Peyer's patch (tissue), 4 donors: Measurements from ENCODE around the gene DIS3L2. TPM values are rescaled to one million over a fixed set of nuclear protein-coding genes. Genes with fewer than 3 reads are reported as not detected.
A peak's percentile ranks its signal among the peaks of the same experiment; 100 is the strongest.

ENCODE experiments used
- DNase-seq, 3 donors: peaks; one replicate each; pipeline ENCODE4 v3.0.0-alpha.2; 2017 to 2019
- H3K27ac ChIP-seq, 4 donors: fragments of 200-600 bp; sonication (generic); one replicate each; pipeline ENCODE4 v1.5.1; 2016 to 2019
- H3K27me3 ChIP-seq, 2 donors: fragments of 200-600 bp; sonication (generic); one replicate each; pipeline ENCODE4 v1.5.1; 2019
- H3K36me3 ChIP-seq, 3 donors: fragments of 200-600 bp; sonication (generic); one replicate each; pipeline ENCODE4 v1.5.1; 2016 to 2019
- H3K4me1 ChIP-seq, 4 donors: fragments of 200-600 bp; sonication (generic); one replicate each; pipeline ENCODE4 v1.5.1; 2016 to 2019
- H3K4me3 ChIP-seq, 4 donors: fragments of 200-600 bp; sonication (generic); 1 replicate in 3 of 4; 2 replicates in 1 of 4; pipeline ENCODE4 v1.5.1; 2016 to 2019; ENCODE audit warnings: mild to moderate bottlenecking in 1 of 4
- H3K9me3 ChIP-seq, 4 donors: fragments of 200-600 bp; sonication (generic); one replicate each; pipeline ENCODE4 v1.5.1; 2016 to 2019; ENCODE audit warnings: mild to moderate bottlenecking in 1 of 4
- CTCF ChIP-seq, 6 experiments: fragments of 450-650 bp in 4 of 6; fragments of 200-600 bp in 2 of 6; sonication (generic) in 1 of 6; IDR thresholded peaks; one replicate each; pipeline ENCODE4 v1.5.1; 2017 to 2019; ENCODE audit warnings: antibody characterized with exemption in 6 of 6, mild to moderate bottlenecking in 3 of 6, moderate library complexity in 1 of 6
- POLR2A ChIP-seq, 2 donors: fragments of 450-650 bp; IDR thresholded peaks; one replicate each; pipeline ENCODE4 v1.5.1; 2017; ENCODE audit warnings: antibody characterized with exemption in 2 of 2, mild to moderate bottlenecking in 2 of 2, moderate library complexity in 2 of 2
- total RNA-seq, 4 donors: library from RNA; depleted of rRNA; stranded (reverse); fragments of >200 nt; gene quantifications; one replicate each; pipeline ENCODE4 v1.1.0, GENCODE V29; 2016

DIS3L2 gene
- total RNA-seq, 4 donors from 2014 or later = 26.4 to 147 (median 58.3) TPM

- Histone ChIP-seq H3K27me3 (no peaks in the 10 kb centered on the region), H3K36me3 (peaks cover 0 to 6% (median 0%) of the 10 kb centered on the region in 3 donors), H3K4me1 (no peaks in the 10 kb centered on the region), H3K9me3 (no peaks in the 10 kb centered on the region), H3K27ac (no peak overlapping the region), H3K4me3 (no peak overlapping the region)
- no peak for DNase-seq
- no peak for TF ChIP-seq POLR2A (IDR thresholded peaks at IDR 0.05)
- no peak for TF ChIP-seq CTCF (IDR thresholded peaks at IDR 0.05)
Measured at GRCh38 chr2:232139786-232140562, 178.5 kb downstream of the DIS3L2 start.

GRCh38 chr2:232141591-232141990, 180.1 kb downstream of the DIS3L2 start:
- TF ChIP-seq POLR2A (IDR thresholded peaks at IDR 0.05) = no peak
- no peak for TF ChIP-seq CTCF (IDR thresholded peaks at IDR 0.05)
- no peaks in the 10 kb centered on the region for H3K9me3 ChIP-seq
- H3K27ac ChIP-seq = no peak overlapping the region
- no peaks in the 10 kb centered on the region for H3K27me3 ChIP-seq
- no peak for DNase-seq
- H3K36me3 ChIP-seq = peaks cover 0 to 5% (median 0%) of the 10 kb centered on the region in 3 donors
- H3K4me3 ChIP-seq = no peak overlapping the region
- no peaks in the 10 kb centered on the region for H3K4me1 ChIP-seq

GRCh38 chr2:232142049-232142448, 180.5 kb downstream of the DIS3L2 start:
- Histone ChIP-seq H3K27me3 (no peaks in the 10 kb centered on the region), H3K4me3 (no peak overlapping the region), H3K27ac (no peak overlapping the region), H3K36me3 (peaks cover 0 to under 1% (median 0%) of the 10 kb centered on the region in 3 donors), H3K4me1 (no peaks in the 10 kb centered on the region), H3K9me3 (no peaks in the 10 kb centered on the region)
- no peak for TF ChIP-seq POLR2A (IDR thresholded peaks at IDR 0.05)
- peak in 5 of 6 experiments; percentile 28 to 57 (median 49) for TF ChIP-seq CTCF (IDR thresholded peaks at IDR 0.05)
- DNase-seq = peak in 1 of 3 donors; percentile 48

- DNase-seq = no peak
- Histone ChIP-seq H3K4me1 (no peaks in the 10 kb centered on the region), H3K36me3 (no peaks in the 10 kb centered on the region), H3K27ac (no peak overlapping the region), H3K9me3 (no peaks in the 10 kb centered on the region), H3K4me3 (no peak overlapping the region), H3K27me3 (no peaks in the 10 kb centered on the region)
- no peak for TF ChIP-seq CTCF (IDR thresholded peaks at IDR 0.05)
Measured at GRCh38 chr2:232142502-232142901, 181.0 kb downstream of the DIS3L2 start.

- DNase-seq = no peak
- Histone ChIP-seq H3K27ac (no peak overlapping the region), H3K4me3 (no peak overlapping the region), H3K27me3 (no peaks in the 10 kb centered on the region), H3K36me3 (no peaks in the 10 kb centered on the region), H3K4me1 (no peaks in the 10 kb centered on the region), H3K9me3 (no peaks in the 10 kb centered on the region)
- no peak for TF ChIP-seq CTCF (IDR thresholded peaks at IDR 0.05)
Measured at GRCh38 chr2:232146294-232146693, 184.8 kb downstream of the DIS3L2 start.
